ENCODE measurements around the gene THOC2.
"Not testable (repeated sequence)": the region's sequence is repeated elsewhere in the genome, so short reads cannot be mapped to it uniquely, and the experiment has no call there.

THOC2 gene

GRCh38 chrX:123736333-123736921 lies 3.6 kb upstream of the THOC2 start:
- no peak for DNase-seq

GRCh38 chrX:123735137-123735536 lies 2.3 kb upstream of the THOC2 start:
- not testable (repeated sequence) for DNase-seq

GRCh38 chrX:123734079-123734478 lies 1.2 kb upstream of the THOC2 start:
- not testable (repeated sequence) for DNase-seq

GRCh38 chrX:123731987-123732669 lies 724 bp downstream of the THOC2 start:
- DNase-seq = no peak

- DNase-seq = no peak
These were observed 1.4 kb downstream of the THOC2 start for GRCh38 chrX:123731258-123731986.

- no peak for DNase-seq
These were observed 4.3 kb downstream of the THOC2 start for GRCh38 chrX:123728554-123728953.

- DNase-seq = no peak
These were observed 4.8 kb downstream of the THOC2 start for GRCh38 chrX:123728016-123728415.

GRCh38 chrX:123722193-123722592 lies 10.7 kb downstream of the THOC2 start:
- DNase-seq = not testable (repeated sequence)

- no peak for DNase-seq
These were observed 12.4 kb downstream of the THOC2 start for GRCh38 chrX:123720486-123720885.

- DNase-seq = no peak
These were observed 19.0 kb downstream of the THOC2 start for GRCh38 chrX:123713841-123714240.

GRCh38 chrX:123713434-123713833 lies 19.4 kb downstream of the THOC2 start:
- DNase-seq = no peak

- not testable (repeated sequence) for DNase-seq
These were observed 21.7 kb downstream of the THOC2 start for GRCh38 chrX:123711201-123711600.

GRCh38 chrX:123704781-123705180 lies 28.1 kb downstream of the THOC2 start:
- no peak for DNase-seq

GRCh38 chrX:123698979-123699520 lies 33.8 kb downstream of the THOC2 start:
- no peak for DNase-seq

- DNase-seq = no peak
These were observed 36.5 kb downstream of the THOC2 start for GRCh38 chrX:123696334-123696733.

- DNase-seq = no peak
These were observed 37.6 kb downstream of the THOC2 start for GRCh38 chrX:123695242-123695641.

- DNase-seq = no peak
These were observed 41.1 kb downstream of the THOC2 start for GRCh38 chrX:123691776-123692175.

- no peak for DNase-seq
These were observed 44.3 kb downstream of the THOC2 start for GRCh38 chrX:123688524-123688923.

GRCh38 chrX:123685232-123685631 lies 47.6 kb downstream of the THOC2 start:
- DNase-seq = no peak

GRCh38 chrX:123682186-123682585 lies 50.7 kb downstream of the THOC2 start:
- no peak for DNase-seq

- not testable (repeated sequence) for DNase-seq
These were observed 53.0 kb downstream of the THOC2 start for GRCh38 chrX:123679733-123680460.

GRCh38 chrX:123675154-123675553 lies 57.7 kb downstream of the THOC2 start:
- no peak for DNase-seq

GRCh38 chrX:123673813-123674212 lies 59.0 kb downstream of the THOC2 start:
- DNase-seq = no peak
